DND-41 (cell line): ENCODE results near the gene IL13RA1.
"Not testable (repeated sequence)": the region's sequence is repeated elsewhere in the genome, so short reads cannot be mapped to it uniquely, and the experiment has no call there.

Experiments used
- ATAC-seq: fragments of 200-7000 bp; cut with Tn5 transposase; 3 replicates; pipeline ENCODE4 v1.9.1; 2021; ENCODE audit warnings: low read depth; ENCODE audit not compliant: insufficient read depth
- DNase-seq: peaks from one replicate; pipeline ENCODE4 v3.0.0-alpha.2; 2020
- H2AFZ ChIP-seq: 2 replicates; pipeline ENCODE4 v1.6.0; 2012; ENCODE audit warnings: low read depth, low read length
- H3K27ac ChIP-seq: 2 replicates; pipeline ENCODE4 v1.5.1; 2012; ENCODE audit warnings: low read length, inconsistent platforms
- H3K27me3 ChIP-seq: fragments of 200-600 bp; sonication (generic); 2 replicates; pipeline ENCODE4 v1.6.0; 2012; ENCODE audit warnings: low read length, mild to moderate bottlenecking, inconsistent platforms; ENCODE audit not compliant: insufficient read depth, poor library complexity
- H3K36me3 ChIP-seq: 2 replicates; pipeline ENCODE4 v1.5.1; 2012; ENCODE audit warnings: low read length, inconsistent platforms; ENCODE audit not compliant: insufficient read depth
- H3K4me1 ChIP-seq: 2 replicates; pipeline ENCODE4 v1.5.1; 2012; ENCODE audit warnings: mild to moderate bottlenecking, low read length; ENCODE audit not compliant: insufficient read depth
- H3K4me2 ChIP-seq: 2 replicates; pipeline ENCODE4 v1.6.0; 2012; ENCODE audit warnings: mild to moderate bottlenecking, moderate library complexity, low read length, inconsistent platforms; ENCODE audit not compliant: insufficient read depth
- H3K4me3 ChIP-seq, 2 experiments: fragments of 200-600 bp in 1 of 2; shearing (Covaris generic) in 1 of 2; 2 replicates each; pipeline ENCODE4 v1.5.1; 2012 to 2016; ENCODE audit warnings: inconsistent platforms in 2 of 2, low read length in 2 of 2, mild to moderate bottlenecking in 2 of 2, low read depth in 1 of 2, moderate library complexity in 1 of 2
- H3K79me2 ChIP-seq: 2 replicates; pipeline ENCODE4 v1.6.0; 2012; ENCODE audit warnings: low read length, inconsistent platforms; ENCODE audit not compliant: insufficient read depth
- H3K9ac ChIP-seq: 2 replicates; pipeline ENCODE4 v1.6.0; 2012; ENCODE audit warnings: low read depth, mild to moderate bottlenecking, inconsistent platforms, low read length, moderate library complexity
- H3K9me3 ChIP-seq: 2 replicates; pipeline ENCODE4 v1.5.1; 2012; ENCODE audit warnings: low read length, moderate library complexity, mild to moderate bottlenecking, inconsistent platforms; ENCODE audit not compliant: insufficient read depth, severe bottlenecking
- H4K20me1 ChIP-seq: 2 replicates; pipeline ENCODE4 v1.6.0; 2012; ENCODE audit warnings: low read length; ENCODE audit not compliant: insufficient read depth
- CTCF ChIP-seq: IDR thresholded peaks from 2 replicates; pipeline ENCODE4 v1.5.1; 2012; ENCODE audit warnings: borderline replicate concordance, low read length, moderate library complexity, mild to moderate bottlenecking; ENCODE audit not compliant: poor library complexity, severe bottlenecking; ENCODE audit errors: extremely low read depth
- EZH2 ChIP-seq: IDR thresholded peaks from 3 replicates; pipeline ENCODE4 v1.6.1; 2012; ENCODE audit warnings: borderline replicate concordance, low read depth, mild to moderate bottlenecking, moderate library complexity, low read length, inconsistent platforms; ENCODE audit not compliant: severe bottlenecking

IL13RA1 gene

GRCh38 chrX:118716833-118717232, 10.6 kb upstream of the IL13RA1 start:
- H3K9ac ChIP-seq, H3K27ac ChIP-seq, DNase-seq, H3K27me3 ChIP-seq, H3K36me3 ChIP-seq, ATAC-seq, H3K4me3 ChIP-seq, H3K79me2 ChIP-seq, H2AFZ ChIP-seq, H4K20me1 ChIP-seq, H3K4me2 ChIP-seq, H3K9me3 ChIP-seq, H3K4me1 ChIP-seq: not testable (repeated sequence)

GRCh38 chrX:118717678-118718391, 9.6 kb upstream of the IL13RA1 start:
- H2AFZ ChIP-seq = no peak overlapping the region
- H3K27me3 ChIP-seq = no peaks in the 10 kb centered on the region
- H3K9me3 ChIP-seq = no peaks in the 10 kb centered on the region
- no peak for DNase-seq
- no peak overlapping the region for H3K4me2 ChIP-seq
- no peak overlapping the region for H3K4me3 ChIP-seq
- H3K79me2 ChIP-seq = no peaks in the 10 kb centered on the region
- H3K4me1 ChIP-seq = no peaks in the 10 kb centered on the region
- no peak for ATAC-seq
- H3K9ac ChIP-seq = no peak overlapping the region
- no peaks in the 10 kb centered on the region for H3K36me3 ChIP-seq
- no peaks in the 10 kb centered on the region for H4K20me1 ChIP-seq
- TF ChIP-seq EZH2 (no peak), CTCF (no peak)
- no peak overlapping the region for H3K27ac ChIP-seq

GRCh38 chrX:118718737-118719136, 8.7 kb upstream of the IL13RA1 start:
- H3K79me2 ChIP-seq = no peaks in the 10 kb centered on the region
- H3K4me2 ChIP-seq = no peak overlapping the region
- no peak for ATAC-seq
- no peak overlapping the region for H3K9ac ChIP-seq
- H3K27me3 ChIP-seq = no peaks in the 10 kb centered on the region
- no peak overlapping the region for H3K27ac ChIP-seq
- H3K4me1 ChIP-seq = no peaks in the 10 kb centered on the region
- no peaks in the 10 kb centered on the region for H3K9me3 ChIP-seq
- TF ChIP-seq CTCF = no peak
- TF ChIP-seq EZH2 = no peak
- no peaks in the 10 kb centered on the region for H3K36me3 ChIP-seq
- H4K20me1 ChIP-seq = no peaks in the 10 kb centered on the region
- no peak overlapping the region for H2AFZ ChIP-seq
- no peak for DNase-seq
- no peak overlapping the region for H3K4me3 ChIP-seq

- H3K9me3 ChIP-seq = no peaks in the 10 kb centered on the region
- no peaks in the 10 kb centered on the region for H3K36me3 ChIP-seq
- no peak overlapping the region for H3K4me3 ChIP-seq
- ATAC-seq = no peak
- no peak overlapping the region for H2AFZ ChIP-seq
- no peaks in the 10 kb centered on the region for H3K27me3 ChIP-seq
- H3K9ac ChIP-seq = no peak overlapping the region
- H3K79me2 ChIP-seq = no peaks in the 10 kb centered on the region
- no peaks in the 10 kb centered on the region for H3K4me1 ChIP-seq
- DNase-seq = no peak
- TF ChIP-seq CTCF = no peak
- TF ChIP-seq EZH2 = no peak
- no peak overlapping the region for H3K27ac ChIP-seq
- H4K20me1 ChIP-seq = no peaks in the 10 kb centered on the region
- H3K4me2 ChIP-seq = no peak overlapping the region
These were observed 7.2 kb upstream of the IL13RA1 start for GRCh38 chrX:118720058-118720707.
